Peyer's patch (tissue), 4 donors: ENCODE data around the gene CLN3.
"Not testable (repeated sequence)": the region's sequence is repeated elsewhere in the genome, so short reads cannot be mapped to it uniquely, and the experiment has no call there.

Source experiments
- POLR2A ChIP-seq, 2 donors: fragments of 450-650 bp; IDR thresholded peaks; one replicate each; pipeline ENCODE4 v1.5.1; 2017; ENCODE audit warnings: antibody characterized with exemption in 2 of 2, mild to moderate bottlenecking in 2 of 2, moderate library complexity in 2 of 2
- TF ChIP-seq, protein P1 (sequence below), 6 experiments: fragments of 450-650 bp in 4 of 6; fragments of 200-600 bp in 2 of 6; sonication (generic) in 1 of 6; IDR thresholded peaks; one replicate each; pipeline ENCODE4 v1.5.1; 2017 to 2019; ENCODE audit warnings: antibody characterized with exemption in 6 of 6, mild to moderate bottlenecking in 3 of 6, moderate library complexity in 1 of 6

GRCh38 chr16:28443943-28444342 lies 47.9 kb downstream of the CLN3 start:
- not testable (repeated sequence) for TF ChIP-seq POLR2A (IDR thresholded peaks at IDR 0.05)
- TF ChIP-seq, protein P1, sequence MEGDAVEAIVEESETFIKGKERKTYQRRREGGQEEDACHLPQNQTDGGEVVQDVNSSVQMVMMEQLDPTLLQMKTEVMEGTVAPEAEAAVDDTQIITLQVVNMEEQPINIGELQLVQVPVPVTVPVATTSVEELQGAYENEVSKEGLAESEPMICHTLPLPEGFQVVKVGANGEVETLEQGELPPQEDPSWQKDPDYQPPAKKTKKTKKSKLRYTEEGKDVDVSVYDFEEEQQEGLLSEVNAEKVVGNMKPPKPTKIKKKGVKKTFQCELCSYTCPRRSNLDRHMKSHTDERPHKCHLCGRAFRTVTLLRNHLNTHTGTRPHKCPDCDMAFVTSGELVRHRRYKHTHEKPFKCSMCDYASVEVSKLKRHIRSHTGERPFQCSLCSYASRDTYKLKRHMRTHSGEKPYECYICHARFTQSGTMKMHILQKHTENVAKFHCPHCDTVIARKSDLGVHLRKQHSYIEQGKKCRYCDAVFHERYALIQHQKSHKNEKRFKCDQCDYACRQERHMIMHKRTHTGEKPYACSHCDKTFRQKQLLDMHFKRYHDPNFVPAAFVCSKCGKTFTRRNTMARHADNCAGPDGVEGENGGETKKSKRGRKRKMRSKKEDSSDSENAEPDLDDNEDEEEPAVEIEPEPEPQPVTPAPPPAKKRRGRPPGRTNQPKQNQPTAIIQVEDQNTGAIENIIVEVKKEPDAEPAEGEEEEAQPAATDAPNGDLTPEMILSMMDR (IDR thresholded peaks at IDR 0.05) = not testable (repeated sequence)
